ENCODE data around the gene SOX8. TPM values are rescaled to one million over a fixed set of nuclear protein-coding genes. Genes with fewer than 3 reads are reported as not detected.
"Not testable (repeated sequence)": the region's sequence is repeated elsewhere in the genome, so short reads cannot be mapped to it uniquely, and the experiment has no call there.

The SOX8 gene
- total RNA-seq, 1 donor from 2014 or later = 6.7 TPM

GRCh38 chr16:942436-943060, 39.0 kb upstream of the SOX8 start:
- H3K27ac Mint-ChIP-seq = no peak overlapping the region
- no peak for DNase-seq (ENCODE audit: extremely low spot score, unreplicated experiment)
- H3K27me3 Mint-ChIP-seq = no peaks in the 10 kb centered on the region
- H3K9me3 Mint-ChIP-seq = peaks cover 18% of the 10 kb centered on the region
- peaks cover 48% of the 10 kb centered on the region for H3K36me3 Mint-ChIP-seq
- H3K4me3 Mint-ChIP-seq = no peak overlapping the region
- no peak for TF ChIP-seq CTCF (conservative IDR thresholded peaks at IDR 0.05)
- no peaks in the 10 kb centered on the region for H3K4me1 Mint-ChIP-seq (ENCODE audit: unreplicated experiment)

DNA sequence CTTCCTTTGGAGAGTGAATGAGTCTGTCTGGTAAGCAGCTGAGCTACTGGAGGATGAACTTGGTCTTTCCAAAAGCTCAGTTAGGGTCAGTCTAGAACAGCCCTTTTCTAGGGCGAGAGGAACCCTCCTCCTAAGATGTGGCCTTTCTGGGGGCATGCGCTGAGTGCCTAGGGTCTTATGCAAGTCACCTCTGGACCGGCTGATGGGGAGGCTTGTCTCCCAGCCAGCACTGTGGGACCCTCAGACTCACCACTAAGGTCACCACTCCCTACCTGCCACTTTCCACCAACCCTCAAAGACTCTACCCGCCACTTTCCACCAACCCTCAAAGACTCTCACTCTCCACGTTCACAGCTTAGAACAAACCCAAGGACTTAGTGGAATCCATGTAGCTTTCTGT, 37.6 kb upstream of the SOX8 start:
- peaks cover 18% of the 10 kb centered on the region for H3K9me3 Mint-ChIP-seq
- no peak overlapping the region for H3K27ac Mint-ChIP-seq
- H3K4me1 Mint-ChIP-seq (ENCODE audit: unreplicated experiment) = no peaks in the 10 kb centered on the region
- no peak overlapping the region for H3K4me3 Mint-ChIP-seq
- TF ChIP-seq CTCF (conservative IDR thresholded peaks at IDR 0.05) = no peak
- no peaks in the 10 kb centered on the region for H3K27me3 Mint-ChIP-seq
- peaks cover 43% of the 10 kb centered on the region for H3K36me3 Mint-ChIP-seq
- DNase-seq (ENCODE audit: extremely low spot score, unreplicated experiment) = no peak

- Mint-ChIP-seq H3K36me3 (peaks cover 41% of the 10 kb centered on the region), H3K4me3 (no peak overlapping the region), H3K27ac (no peak overlapping the region), H3K9me3 (peaks cover 18% of the 10 kb centered on the region), H3K4me1 (ENCODE audit: unreplicated experiment) (no peaks in the 10 kb centered on the region), H3K27me3 (no peaks in the 10 kb centered on the region)
- DNase-seq (ENCODE audit: extremely low spot score, unreplicated experiment) = no peak
- no peak for TF ChIP-seq CTCF (conservative IDR thresholded peaks at IDR 0.05)
Measured at GRCh38 chr16:945271-946047, 36.1 kb upstream of the SOX8 start.

GRCh38 chr16:946048-946395, 35.5 kb upstream of the SOX8 start:
- no peak for TF ChIP-seq CTCF (conservative IDR thresholded peaks at IDR 0.05)
- H3K27ac Mint-ChIP-seq = no peak overlapping the region
- peaks cover 18% of the 10 kb centered on the region for H3K9me3 Mint-ChIP-seq
- peaks cover 35% of the 10 kb centered on the region for H3K36me3 Mint-ChIP-seq
- no peak for DNase-seq (ENCODE audit: extremely low spot score, unreplicated experiment)
- H3K4me1 Mint-ChIP-seq (ENCODE audit: unreplicated experiment) = no peaks in the 10 kb centered on the region
- no peaks in the 10 kb centered on the region for H3K27me3 Mint-ChIP-seq
- no peak overlapping the region for H3K4me3 Mint-ChIP-seq

GRCh38 chr16:947255-947921, 34.2 kb upstream of the SOX8 start:
- peaks cover 26% of the 10 kb centered on the region for H3K36me3 Mint-ChIP-seq
- H3K4me3 Mint-ChIP-seq = no peak overlapping the region
- no peaks in the 10 kb centered on the region for H3K4me1 Mint-ChIP-seq (ENCODE audit: unreplicated experiment)
- peaks cover 8% of the 10 kb centered on the region for H3K9me3 Mint-ChIP-seq
- no peaks in the 10 kb centered on the region for H3K27me3 Mint-ChIP-seq
- TF ChIP-seq CTCF (conservative IDR thresholded peaks at IDR 0.05) = no peak
- DNase-seq (ENCODE audit: extremely low spot score, unreplicated experiment) = no peak
- H3K27ac Mint-ChIP-seq = no peak overlapping the region

DNA sequence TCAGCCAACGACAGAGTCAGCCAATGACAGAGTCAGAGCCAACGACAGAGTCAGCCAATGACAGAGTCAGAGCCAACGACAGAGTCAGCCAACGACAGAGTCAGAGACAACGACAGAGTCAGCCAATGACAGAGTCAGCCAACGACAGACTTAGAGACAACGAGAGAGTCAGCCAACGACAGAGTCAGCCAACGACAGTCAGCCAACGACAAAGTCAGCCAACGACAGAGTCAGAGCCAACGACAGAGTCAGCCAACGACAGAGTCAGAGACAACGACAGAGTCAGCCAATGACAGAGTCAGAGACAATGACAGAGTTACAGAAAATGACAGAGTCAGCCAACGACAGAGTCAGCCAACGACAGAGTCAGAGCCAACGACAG, 33.7 kb upstream of the SOX8 start:
- not testable (repeated sequence) for H3K27me3 Mint-ChIP-seq; H3K27ac Mint-ChIP-seq; H3K4me1 Mint-ChIP-seq (ENCODE audit: unreplicated experiment); DNase-seq (ENCODE audit: extremely low spot score, unreplicated experiment); H3K9me3 Mint-ChIP-seq; H3K4me3 Mint-ChIP-seq
- H3K36me3 Mint-ChIP-seq = peaks cover 21% of the 10 kb centered on the region

DNA sequence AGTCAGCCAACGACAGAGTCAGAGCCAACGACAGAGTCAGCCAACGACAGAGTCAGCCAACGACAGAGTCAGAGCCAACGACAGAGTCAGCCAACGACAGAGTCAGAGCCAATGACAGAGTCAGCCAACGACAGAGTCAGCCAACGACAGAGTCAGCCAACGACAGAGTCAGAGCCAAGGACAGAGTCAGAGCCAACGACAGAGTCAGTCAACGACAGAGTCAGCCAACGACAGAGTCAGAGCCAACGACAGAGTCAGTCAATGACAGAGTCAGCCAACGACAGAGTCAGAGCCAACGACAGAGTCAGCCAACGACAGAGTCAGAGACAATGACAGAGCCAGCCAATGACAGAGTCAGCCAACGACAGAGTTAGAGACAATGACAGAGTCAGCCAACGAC, 32.8 kb upstream of the SOX8 start:
- not testable (repeated sequence) for H3K4me1 Mint-ChIP-seq (ENCODE audit: unreplicated experiment); H3K27ac Mint-ChIP-seq; H3K4me3 Mint-ChIP-seq; H3K9me3 Mint-ChIP-seq; H3K27me3 Mint-ChIP-seq; DNase-seq (ENCODE audit: extremely low spot score, unreplicated experiment)
- peaks cover 18% of the 10 kb centered on the region for H3K36me3 Mint-ChIP-seq

GRCh38 chr16:950733-951573, 30.6 kb upstream of the SOX8 start:
- H3K4me1 Mint-ChIP-seq (ENCODE audit: unreplicated experiment); H3K27ac Mint-ChIP-seq; H3K9me3 Mint-ChIP-seq; H3K27me3 Mint-ChIP-seq; H3K4me3 Mint-ChIP-seq; H3K36me3 Mint-ChIP-seq; DNase-seq (ENCODE audit: extremely low spot score, unreplicated experiment): not testable (repeated sequence)
